Activated CD4-positive, alpha-beta T cell treated with anti-CD3 and anti-CD28 coated beads, Interleukin-2, amount 50 U/mL, for 48 hours (primary cell): ENCODE results near the gene KDM2A.

Experiments
- DNase-seq, 2 experiments: peaks; one replicate each; pipeline ENCODE4 v3.0.0-alpha.2; 2020

The KDM2A gene

GRCh38 chr11:67303835-67304411, 184.9 kb downstream of the KDM2A start:
- peak in 1 of 2 experiments; percentile 45 for DNase-seq

- no peak for DNase-seq
Observed at GRCh38 chr11:67304511-67305113, 185.5 kb downstream of the KDM2A start.

- no peak for DNase-seq
Observed at GRCh38 chr11:67306769-67307544, 187.9 kb downstream of the KDM2A start.

GRCh38 chr11:67307545-67308001, 188.5 kb downstream of the KDM2A start:
- no peak for DNase-seq
